H9 (cell line): ENCODE results near the gene CMTM2. TPM values are rescaled to one million over a fixed set of nuclear protein-coding genes. Genes with fewer than 3 reads are reported as not detected.

Experiments used
- DNase-seq: peaks from one replicate; pipeline ENCODE4 v3.0.0-alpha.2; 2017
- H2AFZ ChIP-seq: one replicate; pipeline ENCODE4 v1.6.1; 2013; ENCODE audit warnings: mild to moderate bottlenecking, low read length, control low read depth, moderate library complexity
- H2AK5ac ChIP-seq: 2 replicates; pipeline ENCODE4 v1.6.1; 2013; ENCODE audit warnings: low read length, control low read depth, mixed read lengths; ENCODE audit not compliant: insufficient read length
- H2BK120ac ChIP-seq: one replicate; pipeline ENCODE4 v1.6.1; 2013; ENCODE audit warnings: low read depth, mild to moderate bottlenecking, low read length, control low read depth, inconsistent platforms; ENCODE audit not compliant: poor library complexity, severe bottlenecking
- H2BK12ac ChIP-seq: 2 replicates; pipeline ENCODE4 v1.6.1; 2013; ENCODE audit warnings: low read length, control low read depth, mixed read lengths, low read depth; ENCODE audit not compliant: insufficient read length
- H2BK15ac ChIP-seq: 2 replicates; pipeline ENCODE4 v1.6.1; 2013; ENCODE audit warnings: low read depth, low read length, control low read depth
- H2BK20ac ChIP-seq: one replicate; pipeline ENCODE4 v1.6.1; 2013; ENCODE audit warnings: low read depth, mild to moderate bottlenecking, low read length, control low read depth, inconsistent platforms; ENCODE audit not compliant: poor library complexity, severe bottlenecking
- H2BK5ac ChIP-seq: 2 replicates; pipeline ENCODE4 v1.6.1; 2013; ENCODE audit warnings: low read length, control low read depth, mixed read lengths; ENCODE audit not compliant: insufficient read length
- H3K14ac ChIP-seq: 2 replicates; pipeline ENCODE4 v1.6.1; 2013; ENCODE audit warnings: low read length, control low read depth; ENCODE audit not compliant: insufficient read depth
- H3K18ac ChIP-seq: 2 replicates; pipeline ENCODE4 v1.6.1; 2013; ENCODE audit warnings: low read depth, mild to moderate bottlenecking, mixed read lengths, low read length, control low read depth; ENCODE audit not compliant: insufficient read length
- H3K23ac ChIP-seq: 2 replicates; pipeline ENCODE4 v1.6.1; 2013; ENCODE audit warnings: low read length, control low read depth, mixed read lengths, low read depth; ENCODE audit not compliant: insufficient read length
- H3K23me2 ChIP-seq: 2 replicates; pipeline ENCODE4 v1.6.1; 2013; ENCODE audit warnings: low read depth, mild to moderate bottlenecking, mixed read lengths, low read length, control low read depth; ENCODE audit not compliant: insufficient read length, poor library complexity, severe bottlenecking
- H3K27ac ChIP-seq: 2 replicates; pipeline ENCODE4 v1.5.1; 2013; ENCODE audit warnings: low read length, control low read depth, mixed read lengths, low read depth; ENCODE audit not compliant: insufficient read length
- H3K27me3 ChIP-seq: 2 replicates; pipeline ENCODE4 v1.6.1; 2013; ENCODE audit warnings: low read length, control low read depth, inconsistent platforms; ENCODE audit not compliant: insufficient read depth
- H3K4ac ChIP-seq: 2 replicates; pipeline ENCODE4 v1.6.1; 2013; ENCODE audit warnings: low read depth, mild to moderate bottlenecking, control low read depth, inconsistent platforms, low read length, moderate library complexity
- H3K4me1 ChIP-seq: 2 replicates; pipeline ENCODE4 v1.6.1; 2013; ENCODE audit warnings: low read length, control low read depth, inconsistent platforms; ENCODE audit not compliant: insufficient read depth
- H3K4me2 ChIP-seq: 2 replicates; pipeline ENCODE4 v1.6.1; 2013; ENCODE audit warnings: low read length, control low read depth, mixed read lengths; ENCODE audit not compliant: insufficient read length, insufficient read depth
- H3K56ac ChIP-seq: 2 replicates; pipeline ENCODE4 v1.6.1; 2013; ENCODE audit warnings: low read depth, mild to moderate bottlenecking, mixed read lengths, low read length, control low read depth; ENCODE audit not compliant: insufficient read length
- H3K79me1 ChIP-seq: 2 replicates; pipeline ENCODE4 v1.6.1; 2013; ENCODE audit warnings: low read depth, mild to moderate bottlenecking, moderate library complexity, low read length, control low read depth, inconsistent platforms; ENCODE audit not compliant: insufficient read depth, poor library complexity, severe bottlenecking
- H3K79me2 ChIP-seq: 2 replicates; pipeline ENCODE4 v1.6.1; 2013; ENCODE audit warnings: low read length, control low read depth, inconsistent platforms; ENCODE audit not compliant: insufficient read depth
- H3K9ac ChIP-seq: 2 replicates; pipeline ENCODE4 v1.6.1; 2013; ENCODE audit warnings: low read length, control low read depth, mixed read lengths; ENCODE audit not compliant: insufficient read length; ENCODE audit errors: extremely low read depth
- H3K9me3 ChIP-seq: one replicate; pipeline ENCODE4 v1.6.1; 2013; ENCODE audit warnings: low read depth, low read length, inconsistent platforms; ENCODE audit not compliant: control insufficient read depth
- H3T11ph ChIP-seq: one replicate; pipeline ENCODE4 v1.6.1; 2013; ENCODE audit warnings: mild to moderate bottlenecking, low read length, control low read depth, inconsistent platforms
- H4K20me1 ChIP-seq: one replicate; pipeline ENCODE4 v1.6.1; 2013; ENCODE audit not compliant: control insufficient read depth, insufficient read length, insufficient read depth
- H4K5ac ChIP-seq: 2 replicates; pipeline ENCODE4 v1.6.1; 2013; ENCODE audit warnings: low read depth, mild to moderate bottlenecking, mixed read lengths, low read length, control low read depth; ENCODE audit not compliant: insufficient read length
- H4K8ac ChIP-seq: replicated peaks from 2 replicates; pipeline ENCODE4 v1.6.1; 2013; ENCODE audit warnings: low read length, control low read depth, mixed read lengths, low read depth; ENCODE audit not compliant: insufficient read length
- H4K91ac ChIP-seq: 2 replicates; pipeline ENCODE4 v1.6.1; 2013; ENCODE audit warnings: low read depth, mild to moderate bottlenecking, moderate library complexity, mixed read lengths, low read length, control low read depth; ENCODE audit not compliant: insufficient read length
- H3K27ac Mint-ChIP-seq, 3 experiments: 2 replicates in 2 of 3; 3 replicates in 1 of 3; pipeline ENCODE4 v1.8.0; 2020 to 2021; ENCODE audit warnings: mixed read lengths in 3 of 3, mild to moderate bottlenecking in 1 of 3, moderate library complexity in 1 of 3
- H3K27me3 Mint-ChIP-seq: 2 replicates; pipeline ENCODE4 v1.8.0; 2021; ENCODE audit warnings: low read depth, mild to moderate bottlenecking, moderate library complexity, mixed read lengths
- H3K36me3 Mint-ChIP-seq, 3 experiments: 2 replicates in 2 of 3; 3 replicates in 1 of 3; pipeline ENCODE4 v1.8.0; 2020 to 2021; ENCODE audit warnings: low read depth in 3 of 3, mixed read lengths in 3 of 3; ENCODE audit not compliant: insufficient read depth in 1 of 3
- H3K4me1 Mint-ChIP-seq, 2 experiments: 2 replicates each; pipeline ENCODE4 v1.8.0; 2020; ENCODE audit warnings: mixed read lengths in 2 of 2
- H3K4me3 Mint-ChIP-seq, 2 experiments: 2 replicates in 1 of 2; 3 replicates in 1 of 2; pipeline ENCODE4 v1.8.0; 2020 to 2021; ENCODE audit warnings: mild to moderate bottlenecking in 2 of 2, mixed read lengths in 2 of 2, moderate library complexity in 1 of 2
- H3K9me3 Mint-ChIP-seq, 2 experiments: 2 replicates in 1 of 2; 3 replicates in 1 of 2; pipeline ENCODE4 v1.8.0; 2020; ENCODE audit warnings: mild to moderate bottlenecking in 2 of 2, mixed read lengths in 2 of 2, moderate library complexity in 1 of 2
- CTCF ChIP-seq: fragments of 200-600 bp; sonication (generic); conservative IDR thresholded peaks from 3 replicates; pipeline ENCODE4 v1.8.0; 2021; ENCODE audit warnings: antibody characterized with exemption, mild to moderate bottlenecking
- WGBS: extraction: QIAGEN DNeasy Blood & Tissue Kit; methylation state at CpG from one replicate; pipeline ENCODE4 v1.1.7; 2013; ENCODE audit warnings: missing lambda C conversion rate, low lambda C conversion rate, mixed read lengths; ENCODE audit not compliant: insufficient read length; ENCODE audit errors: extremely low coverage; 5-methylcytosine and 5-hydroxymethylcytosine counted together
- total RNA-seq: library from RNA; stranded (reverse); gene quantifications from 2 replicates; pipeline ENCODE4 v1.2.1, GENCODE V29; 2021

Gene CMTM2
- total RNA-seq, 1 experiment from 2014 or later = not detected

GRCh38 chr16:66620429-66620795 lies 41.1 kb downstream of the CMTM2 start:
- Mint-ChIP-seq H3K27me3 (no peaks in the 10 kb centered on the region), H3K27ac (no peak overlapping the region; a peak in 1 of 7 replicates), H3K4me3 (no peak overlapping the region)

More at GRCh38 chr16:66620429-66620795, 41.1 kb downstream of the CMTM2 start:
- no peaks in the 10 kb centered on the region for H3K79me2 ChIP-seq
- no peak overlapping the region for H3K18ac ChIP-seq
- DNase-seq = no peak
- no peaks in the 10 kb centered on the region for H3K79me1 ChIP-seq
- peaks cover 47 to 49% of the 10 kb centered on the region in 2 experiments for H3K4me1 Mint-ChIP-seq
- no peak overlapping the region for H2BK5ac ChIP-seq
- H3K27ac ChIP-seq = no peak overlapping the region
- no peak overlapping the region for H3K4ac ChIP-seq
- H3K4me1 ChIP-seq = peaks cover 9% of the 10 kb centered on the region; the same call in 1 of the 2 replicates
- no peaks in the 10 kb centered on the region for H4K20me1 ChIP-seq
- H2AK5ac ChIP-seq = no peak overlapping the region
- no peak overlapping the region for H4K5ac ChIP-seq
- H3K14ac ChIP-seq = no peak overlapping the region
- H4K91ac ChIP-seq = no peak overlapping the region
- H3K9me3 ChIP-seq = no peaks in the 10 kb centered on the region
- no peak overlapping the region for H2BK20ac ChIP-seq
- WGBS = no CpG with 5 or more reads among the region's 8 CpGs
- H3K23ac ChIP-seq = no peak overlapping the region
- H2BK15ac ChIP-seq = no peak overlapping the region
- peaks cover 15 to 49% (median 48%) of the 10 kb centered on the region in 3 experiments; a peak in 6 of 7 replicates for H3K36me3 Mint-ChIP-seq
- no peaks in the 10 kb centered on the region for H3K23me2 ChIP-seq
- H3K9ac ChIP-seq = no peak overlapping the region
- H3K9me3 Mint-ChIP-seq = no peaks in the 10 kb centered on the region
- H4K8ac ChIP-seq = no peak overlapping the region
- H2AFZ ChIP-seq = no peak overlapping the region
- H2BK12ac ChIP-seq = no peak overlapping the region
- no peak overlapping the region for H3K4me2 ChIP-seq
- TF ChIP-seq CTCF = no peak
- H3K27me3 ChIP-seq = no peaks in the 10 kb centered on the region
- no peak overlapping the region for H2BK120ac ChIP-seq
- no peak overlapping the region for H3K56ac ChIP-seq
- no peak overlapping the region for H3T11ph ChIP-seq
